ENCODE results near the gene CIZ1. TPM values are rescaled to one million over a fixed set of nuclear protein-coding genes. Genes with fewer than 3 reads are reported as not detected.

Gene CIZ1
- total RNA-seq, 1 donor from 2014 or later = 140 TPM

DNA sequence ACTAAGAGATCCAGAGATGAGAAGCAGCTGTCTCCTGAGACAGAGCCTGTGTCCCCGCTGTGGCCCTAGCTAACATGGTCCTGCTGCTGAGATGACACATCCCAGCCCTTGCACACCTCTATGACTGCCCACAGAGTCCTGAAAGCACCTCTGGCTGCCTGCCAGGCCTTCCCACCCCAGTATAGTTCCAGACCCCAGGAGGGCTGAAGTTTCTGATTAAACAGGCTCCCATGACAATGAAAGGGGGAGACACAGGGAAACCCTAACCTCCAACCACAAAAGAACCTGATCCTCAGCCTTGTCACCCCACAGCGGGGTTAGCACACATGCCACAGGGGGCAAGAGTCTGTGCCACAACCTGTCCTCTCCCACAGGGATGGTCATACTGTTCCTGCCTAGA lies 15.6 kb downstream of the CIZ1 start:
- DNase-seq (ENCODE audit: low spot score) = no peak
- H3K27ac Mint-ChIP-seq (ENCODE audit: unreplicated experiment) = peak overlapping the region; percentile 27
- H3K4me1 Mint-ChIP-seq (ENCODE audit: low read depth) = peaks cover 9% of the 10 kb centered on the region
- TF ChIP-seq, protein P1, sequence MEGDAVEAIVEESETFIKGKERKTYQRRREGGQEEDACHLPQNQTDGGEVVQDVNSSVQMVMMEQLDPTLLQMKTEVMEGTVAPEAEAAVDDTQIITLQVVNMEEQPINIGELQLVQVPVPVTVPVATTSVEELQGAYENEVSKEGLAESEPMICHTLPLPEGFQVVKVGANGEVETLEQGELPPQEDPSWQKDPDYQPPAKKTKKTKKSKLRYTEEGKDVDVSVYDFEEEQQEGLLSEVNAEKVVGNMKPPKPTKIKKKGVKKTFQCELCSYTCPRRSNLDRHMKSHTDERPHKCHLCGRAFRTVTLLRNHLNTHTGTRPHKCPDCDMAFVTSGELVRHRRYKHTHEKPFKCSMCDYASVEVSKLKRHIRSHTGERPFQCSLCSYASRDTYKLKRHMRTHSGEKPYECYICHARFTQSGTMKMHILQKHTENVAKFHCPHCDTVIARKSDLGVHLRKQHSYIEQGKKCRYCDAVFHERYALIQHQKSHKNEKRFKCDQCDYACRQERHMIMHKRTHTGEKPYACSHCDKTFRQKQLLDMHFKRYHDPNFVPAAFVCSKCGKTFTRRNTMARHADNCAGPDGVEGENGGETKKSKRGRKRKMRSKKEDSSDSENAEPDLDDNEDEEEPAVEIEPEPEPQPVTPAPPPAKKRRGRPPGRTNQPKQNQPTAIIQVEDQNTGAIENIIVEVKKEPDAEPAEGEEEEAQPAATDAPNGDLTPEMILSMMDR (IDR thresholded peaks at IDR 0.05) = no peak
- peaks cover 32% of the 10 kb centered on the region for H3K36me3 Mint-ChIP-seq (ENCODE audit: low read depth)
- no peaks in the 10 kb centered on the region for H3K9me3 Mint-ChIP-seq (ENCODE audit: low read depth)
- H3K4me3 Mint-ChIP-seq (ENCODE audit: unreplicated experiment) = no peak overlapping the region
- H3K27me3 Mint-ChIP-seq (ENCODE audit: low read depth) = no peaks in the 10 kb centered on the region

DNA sequence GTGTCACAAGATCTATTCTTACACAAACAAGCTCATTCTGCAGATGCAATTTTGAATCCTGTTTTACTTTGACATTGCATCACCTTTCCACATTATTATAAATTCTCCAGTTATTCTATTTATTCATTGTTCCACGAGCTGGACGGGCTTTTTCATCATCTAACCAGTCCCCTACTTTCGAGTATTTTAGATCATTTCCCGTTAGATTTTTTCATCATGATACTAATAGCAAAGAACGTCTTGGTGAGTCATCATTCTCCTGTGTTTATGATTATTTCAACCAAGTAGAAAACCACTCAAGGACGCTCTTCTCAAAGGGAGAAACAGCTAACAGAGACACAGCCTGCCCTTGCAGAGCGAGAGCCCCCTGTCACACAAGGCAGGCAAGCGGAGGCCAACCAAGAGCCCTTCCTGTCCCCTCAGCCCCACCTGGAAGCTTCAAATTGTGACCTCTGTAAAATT lies 16.2 kb downstream of the CIZ1 start:
- peak overlapping the region; percentile 27 for H3K27ac Mint-ChIP-seq (ENCODE audit: unreplicated experiment)
- H3K4me3 Mint-ChIP-seq (ENCODE audit: unreplicated experiment) = no peak overlapping the region
- peaks cover 29% of the 10 kb centered on the region for H3K36me3 Mint-ChIP-seq (ENCODE audit: low read depth)
- TF ChIP-seq, protein P1 (IDR thresholded peaks at IDR 0.05) = no peak
- no peaks in the 10 kb centered on the region for H3K27me3 Mint-ChIP-seq (ENCODE audit: low read depth)
- peaks cover 9% of the 10 kb centered on the region for H3K4me1 Mint-ChIP-seq (ENCODE audit: low read depth)
- DNase-seq (ENCODE audit: low spot score) = no peak
- H3K9me3 Mint-ChIP-seq (ENCODE audit: low read depth) = no peaks in the 10 kb centered on the region

DNA sequence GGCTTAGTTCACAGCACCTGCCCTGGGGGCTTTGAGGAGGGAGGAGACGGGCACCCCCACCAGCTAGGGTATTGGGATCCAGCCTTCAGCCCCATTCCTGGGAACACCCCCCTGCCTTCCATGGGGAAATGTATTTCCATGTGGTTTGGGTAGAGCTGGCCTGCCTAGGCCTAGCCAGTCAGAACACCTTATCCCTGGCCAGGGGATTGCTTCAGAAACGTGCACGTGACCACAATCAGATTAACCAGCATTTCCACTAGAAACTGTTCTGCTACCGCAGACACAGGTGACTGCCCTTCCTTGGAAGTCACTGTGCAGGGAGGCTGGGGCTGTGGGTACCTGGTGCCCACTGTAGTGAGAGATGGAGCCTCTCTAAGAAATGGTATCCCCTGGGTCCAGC lies 17.3 kb downstream of the CIZ1 start:
- no peak for DNase-seq (ENCODE audit: low spot score)
- Mint-ChIP-seq H3K27ac (ENCODE audit: unreplicated experiment) (no peak overlapping the region), H3K27me3 (ENCODE audit: low read depth) (no peaks in the 10 kb centered on the region), H3K9me3 (ENCODE audit: low read depth) (no peaks in the 10 kb centered on the region), H3K4me3 (ENCODE audit: unreplicated experiment) (no peak overlapping the region), H3K36me3 (ENCODE audit: low read depth) (peaks cover 26% of the 10 kb centered on the region), H3K4me1 (ENCODE audit: low read depth) (peaks cover 9% of the 10 kb centered on the region)
- TF ChIP-seq, protein P1 (IDR thresholded peaks at IDR 0.05) = no peak

DNA sequence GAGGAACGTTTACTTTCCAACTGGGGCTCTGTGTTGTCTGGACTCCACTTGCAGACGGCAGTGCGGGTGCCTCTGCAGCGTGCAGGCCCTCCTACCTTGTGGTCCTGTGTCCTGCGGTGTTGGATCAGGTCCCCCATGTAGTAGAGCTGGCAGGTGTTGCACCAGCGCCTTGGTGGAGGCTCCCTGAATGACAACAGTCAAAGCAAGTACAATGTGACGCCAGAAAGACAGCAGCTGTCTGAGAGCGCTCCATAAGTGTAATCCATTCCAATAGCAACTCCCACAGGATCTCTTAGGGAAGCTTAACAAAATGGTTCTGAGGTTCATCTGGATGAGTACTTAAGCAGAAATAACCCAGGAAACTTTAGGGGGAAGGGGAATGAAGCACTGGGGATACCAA lies 21.4 kb downstream of the CIZ1 start:
- no peaks in the 10 kb centered on the region for H3K9me3 Mint-ChIP-seq (ENCODE audit: low read depth)
- peaks cover 25% of the 10 kb centered on the region for H3K36me3 Mint-ChIP-seq (ENCODE audit: low read depth)
- no peak overlapping the region for H3K4me3 Mint-ChIP-seq (ENCODE audit: unreplicated experiment)
- no peak overlapping the region for H3K27ac Mint-ChIP-seq (ENCODE audit: unreplicated experiment)
- TF ChIP-seq, protein P1 (IDR thresholded peaks at IDR 0.05) = no peak
- no peaks in the 10 kb centered on the region for H3K4me1 Mint-ChIP-seq (ENCODE audit: low read depth)
- DNase-seq (ENCODE audit: low spot score) = no peak
- no peaks in the 10 kb centered on the region for H3K27me3 Mint-ChIP-seq (ENCODE audit: low read depth)

DNA sequence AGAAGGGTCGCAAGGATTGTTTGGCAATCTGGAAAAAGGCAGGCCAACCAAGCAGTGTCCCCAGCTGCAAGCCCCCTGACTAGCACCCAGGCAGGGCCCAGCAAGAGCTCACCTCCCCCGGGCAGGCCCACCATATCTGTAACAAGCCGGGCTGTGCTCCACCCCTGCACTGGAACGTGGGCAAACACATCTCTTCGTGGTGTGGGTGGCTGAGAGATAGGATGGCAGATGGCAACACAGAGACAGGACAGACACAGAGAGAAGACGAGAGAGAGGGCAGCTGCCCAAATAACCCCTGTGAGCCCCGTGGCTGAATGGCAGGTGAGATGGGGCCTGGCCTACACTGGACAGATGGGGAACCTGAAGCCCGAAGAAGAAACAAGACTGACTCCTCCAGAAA lies 21.9 kb downstream of the CIZ1 start:
- no peak overlapping the region for H3K27ac Mint-ChIP-seq (ENCODE audit: unreplicated experiment)
- no peak for DNase-seq (ENCODE audit: low spot score)
- H3K36me3 Mint-ChIP-seq (ENCODE audit: low read depth) = peaks cover 24% of the 10 kb centered on the region

More for the DNA sequence above, 21.9 kb downstream of the CIZ1 start:
- TF ChIP-seq, protein P1 (IDR thresholded peaks at IDR 0.05) = no peak
- H3K9me3 Mint-ChIP-seq (ENCODE audit: low read depth) = no peaks in the 10 kb centered on the region
- H3K4me3 Mint-ChIP-seq (ENCODE audit: unreplicated experiment) = no peak overlapping the region
- no peaks in the 10 kb centered on the region for H3K4me1 Mint-ChIP-seq (ENCODE audit: low read depth)
- no peaks in the 10 kb centered on the region for H3K27me3 Mint-ChIP-seq (ENCODE audit: low read depth)

All from chondrocyte (in vitro differentiated cells).